Lower lobe of right lung (tissue), 2 donors: ENCODE results near the gene RECQL5. TPM values are rescaled to one million over a fixed set of nuclear protein-coding genes. Genes with fewer than 3 reads are reported as not detected.
"Not testable (repeated sequence)": the region's sequence is repeated elsewhere in the genome, so short reads cannot be mapped to it uniquely, and the experiment has no call there.

Experiments
- ATAC-seq, 2 donors: fragments of 200-7000 bp; cut with Tn5 transposase; one replicate each; pipeline ENCODE4 v1.9.1; 2020 to 2022; ENCODE audit warnings: mild to moderate bottlenecking in 2 of 2, moderate library complexity in 2 of 2
- DNase-seq: peaks from one replicate; pipeline ENCODE4 v3.0.0-alpha.2; 2020
- H3K27ac ChIP-seq: fragments of 200-600 bp; one replicate; pipeline ENCODE4 v1.8.0; 2022
- H3K27me3 ChIP-seq: fragments of 200-600 bp; one replicate; pipeline ENCODE4 v1.8.0; 2022; ENCODE audit warnings: low read depth
- H3K36me3 ChIP-seq: fragments of 200-600 bp; one replicate; pipeline ENCODE4 v1.8.0; 2022; ENCODE audit warnings: mild to moderate bottlenecking
- H3K4me1 ChIP-seq: fragments of 200-600 bp; one replicate; pipeline ENCODE4 v1.8.0; 2022
- H3K4me3 ChIP-seq: fragments of 200-600 bp; one replicate; pipeline ENCODE4 v1.8.0; 2022; ENCODE audit warnings: mild to moderate bottlenecking
- H3K9me3 ChIP-seq: fragments of 200-600 bp; one replicate; pipeline ENCODE4 v1.8.0; 2022
- intact Hi-C: fragments of 100-400 bp; cut with DNase I; formaldehyde crosslinking; loops from one replicate; pipeline ENCODE4 v1.11.0; 2022
- total RNA-seq: library from RNA; stranded (reverse); fragmentation: NEBNext Ultra II Directional; extraction: Animal tissue kit (Norgen Biotek cat#: 25700); gene quantifications from one replicate; pipeline ENCODE4 v1.2.1, GENCODE V29; 2021
- TF ChIP-seq, protein P1 (sequence below): fragments of 200-600 bp; IDR thresholded peaks from one replicate; pipeline ENCODE4 v1.8.0; 2022; ENCODE audit warnings: antibody characterized with exemption, mild to moderate bottlenecking
- donor health status: DM: no; HTN: yes; CAD: no; lungs with severe emphysema.

Gene RECQL5
- total RNA-seq, 1 donor from 2014 or later, result 39.4 TPM

DNA sequence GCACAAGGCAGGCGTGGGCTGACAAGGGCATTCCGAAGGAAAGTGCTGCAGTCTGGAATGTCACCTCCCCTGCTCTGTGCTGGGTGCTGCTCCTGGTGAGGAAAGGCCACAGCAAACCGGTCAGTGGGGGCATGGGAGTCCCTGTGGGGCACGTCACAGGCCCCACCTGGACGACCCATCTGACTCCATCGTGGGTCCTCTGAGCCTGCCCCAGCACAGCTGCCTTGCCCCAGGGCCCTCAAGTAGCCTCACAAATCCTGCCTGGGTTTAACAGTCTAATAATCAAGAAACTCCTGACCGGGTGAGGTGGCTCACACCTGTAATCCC lies 82.1 kb downstream of the RECQL5 start:
- intact Hi-C loops, result no loop called here
- no peaks in the 10 kb centered on the region for H3K9me3 ChIP-seq
- TF ChIP-seq, protein P1, sequence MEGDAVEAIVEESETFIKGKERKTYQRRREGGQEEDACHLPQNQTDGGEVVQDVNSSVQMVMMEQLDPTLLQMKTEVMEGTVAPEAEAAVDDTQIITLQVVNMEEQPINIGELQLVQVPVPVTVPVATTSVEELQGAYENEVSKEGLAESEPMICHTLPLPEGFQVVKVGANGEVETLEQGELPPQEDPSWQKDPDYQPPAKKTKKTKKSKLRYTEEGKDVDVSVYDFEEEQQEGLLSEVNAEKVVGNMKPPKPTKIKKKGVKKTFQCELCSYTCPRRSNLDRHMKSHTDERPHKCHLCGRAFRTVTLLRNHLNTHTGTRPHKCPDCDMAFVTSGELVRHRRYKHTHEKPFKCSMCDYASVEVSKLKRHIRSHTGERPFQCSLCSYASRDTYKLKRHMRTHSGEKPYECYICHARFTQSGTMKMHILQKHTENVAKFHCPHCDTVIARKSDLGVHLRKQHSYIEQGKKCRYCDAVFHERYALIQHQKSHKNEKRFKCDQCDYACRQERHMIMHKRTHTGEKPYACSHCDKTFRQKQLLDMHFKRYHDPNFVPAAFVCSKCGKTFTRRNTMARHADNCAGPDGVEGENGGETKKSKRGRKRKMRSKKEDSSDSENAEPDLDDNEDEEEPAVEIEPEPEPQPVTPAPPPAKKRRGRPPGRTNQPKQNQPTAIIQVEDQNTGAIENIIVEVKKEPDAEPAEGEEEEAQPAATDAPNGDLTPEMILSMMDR, result no peak

DNA sequence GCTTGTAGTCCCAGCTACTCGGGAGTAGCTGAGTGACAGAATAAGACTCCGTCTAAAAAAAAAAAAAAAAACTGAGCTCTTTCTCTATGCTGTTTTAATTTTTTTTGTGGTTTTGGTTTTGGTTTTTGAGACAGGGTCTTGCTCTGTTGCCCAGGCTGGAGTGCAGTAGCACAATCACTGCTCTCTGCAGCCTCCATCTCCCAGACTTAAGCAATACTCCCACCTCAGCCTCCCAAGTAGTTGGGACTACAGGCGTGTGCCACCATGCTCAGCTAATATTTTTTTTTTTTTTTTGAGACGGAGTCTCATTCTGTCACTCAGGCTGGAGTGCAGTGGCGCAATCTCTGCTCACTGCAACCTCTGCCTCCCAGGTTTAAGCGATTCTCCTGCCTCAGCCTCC lies 83.8 kb downstream of the RECQL5 start:
- H3K9me3 ChIP-seq, intact Hi-C loops, H3K36me3 ChIP-seq, H3K27ac ChIP-seq, DNase-seq, H3K27me3 ChIP-seq, H3K4me3 ChIP-seq, ATAC-seq: not testable (repeated sequence)
- peaks cover 13% of the 10 kb centered on the region for H3K4me1 ChIP-seq

More for the DNA sequence above, 82.1 kb downstream of the RECQL5 start:
- no peak for ATAC-seq
- H3K27me3 ChIP-seq, result no peaks in the 10 kb centered on the region
- no peaks in the 10 kb centered on the region for H3K36me3 ChIP-seq
- no peak overlapping the region for H3K27ac ChIP-seq
- no peak for DNase-seq
- H3K4me1 ChIP-seq, result peaks cover 11% of the 10 kb centered on the region
- H3K4me3 ChIP-seq, result no peak overlapping the region

DNA sequence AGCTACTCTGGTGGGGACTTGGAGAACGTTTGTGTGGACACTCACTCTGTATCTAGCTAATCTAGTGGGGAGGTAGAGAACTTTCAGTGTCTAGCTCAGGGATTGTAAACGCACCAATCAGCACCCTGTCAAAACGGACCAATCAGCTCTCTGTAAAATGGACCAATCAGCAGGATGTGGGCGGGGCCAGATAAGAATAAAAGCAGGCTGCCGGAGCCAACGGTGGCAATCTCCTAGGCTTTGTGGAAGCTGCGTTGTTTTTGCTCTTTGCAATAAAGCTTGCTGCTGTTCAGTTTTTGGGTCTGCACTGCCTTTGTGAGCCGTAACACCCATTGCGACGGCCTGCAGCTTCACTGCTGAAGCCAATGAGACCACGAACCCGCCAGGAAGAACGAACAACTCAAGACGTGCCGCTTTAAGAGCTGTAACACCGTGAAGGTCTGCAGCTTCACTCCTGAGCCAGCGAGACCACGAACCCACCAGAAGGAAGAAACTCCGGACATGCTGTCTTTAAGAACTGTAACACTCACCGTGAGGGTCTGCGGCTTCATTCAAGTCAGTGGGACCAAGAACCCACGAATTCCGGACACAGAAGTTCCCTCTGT lies 85.7 kb downstream of the RECQL5 start:
- H3K27me3 ChIP-seq, H3K36me3 ChIP-seq, H3K4me1 ChIP-seq, H3K9me3 ChIP-seq, H3K4me3 ChIP-seq, intact Hi-C loops, ATAC-seq, H3K27ac ChIP-seq, DNase-seq: not testable (repeated sequence)

Other genes with a start within 250 kb of the RECQL5 start
- 89.5 TPM for gene TMEM94, start 210.5 kb downstream of the RECQL5 start, total RNA-seq
- gene CASKIN2, start 151.6 kb downstream of the RECQL5 start, total RNA-seq, result 68.8 TPM
- 20.4 TPM for gene TSEN54, start 150.6 kb downstream of the RECQL5 start, total RNA-seq
- 111 TPM for gene LLGL2, start 141.5 kb downstream of the RECQL5 start, total RNA-seq
- gene MYO15B, start 79.4 kb downstream of the RECQL5 start, total RNA-seq, result 181 TPM
- gene SMIM5, start 33.7 kb downstream of the RECQL5 start, total RNA-seq, result 2.7 TPM
- gene SAP30BP, start 184 bp upstream of the RECQL5 start, total RNA-seq, result 73.0 TPM
- gene ITGB4, start 54.3 kb upstream of the RECQL5 start, total RNA-seq, result 34.7 TPM
- 34.0 TPM for gene GALK1, start 98.0 kb upstream of the RECQL5 start, total RNA-seq
- 31.1 TPM for gene UNK, start 117.7 kb upstream of the RECQL5 start, total RNA-seq
- gene UNC13D, start 177.2 kb upstream of the RECQL5 start, total RNA-seq, result 118 TPM
- gene WBP2, start 188.2 kb upstream of the RECQL5 start, total RNA-seq, result 145 TPM
- 21.0 TPM for gene TRIM47, start 211.4 kb upstream of the RECQL5 start, total RNA-seq
- gene TRIM65, start 229.8 kb upstream of the RECQL5 start, total RNA-seq, result 32.4 TPM
- 68.9 TPM for gene MRPL38, start 237.7 kb upstream of the RECQL5 start, total RNA-seq